Natural killer cell (primary cell): ENCODE results near the gene HHAT. TPM values are rescaled to one million over a fixed set of nuclear protein-coding genes. Genes with fewer than 3 reads are reported as not detected.

Source experiments
- ATAC-seq, 3 donors: fragments of 150-1000 bp in 2 of 3; fragments of 200-7000 bp in 1 of 3; cut with Tn5 transposase; 1 replicate in 1 of 3; 2 replicates in 2 of 3; pipeline ENCODE4 v1.10.0; 2021; ENCODE audit warnings: mild to moderate bottlenecking in 2 of 3, moderate library complexity in 2 of 3
- DNase-seq, 2 donors: peaks; one replicate each; pipeline versions ENCODE4 v3.0.0 to v3.0.0-alpha.2; 2013 to 2021; ENCODE audit warnings: mixed read lengths in 1 of 2
- H3K27ac ChIP-seq: one replicate; pipeline ENCODE4 v1.5.1; 2013; ENCODE audit warnings: mild to moderate bottlenecking, low read length
- H3K27me3 ChIP-seq: one replicate; pipeline ENCODE4 v1.6.1; 2013; ENCODE audit warnings: low read length; ENCODE audit not compliant: control insufficient read depth, insufficient read depth
- H3K36me3 ChIP-seq: one replicate; pipeline ENCODE4 v1.6.1; 2013; ENCODE audit warnings: low read length; ENCODE audit not compliant: control insufficient read depth, insufficient read depth
- H3K4me1 ChIP-seq: one replicate; pipeline ENCODE4 v1.6.1; 2013; ENCODE audit warnings: low read length; ENCODE audit not compliant: control insufficient read depth, insufficient read depth
- H3K4me3 ChIP-seq: one replicate; pipeline ENCODE4 v1.5.1; 2013; ENCODE audit warnings: low read length
- H3K9me3 ChIP-seq: one replicate; pipeline ENCODE4 v1.6.1; 2013; ENCODE audit warnings: low read length; ENCODE audit not compliant: control insufficient read depth, insufficient read depth
- H3K27ac Mint-ChIP-seq, 2 donors: one replicate each; pipeline ENCODE4 v1.8.0; 2022; ENCODE audit warnings: mild to moderate bottlenecking in 2 of 2, mixed read lengths in 2 of 2, moderate library complexity in 1 of 2
- H3K27me3 Mint-ChIP-seq, 2 donors: one replicate each; pipeline ENCODE4 v1.8.0; 2022; ENCODE audit warnings: low read depth in 2 of 2, mixed read lengths in 2 of 2
- H3K36me3 Mint-ChIP-seq: one replicate; pipeline ENCODE4 v1.8.0; 2022; ENCODE audit warnings: mixed read lengths
- H3K4me1 Mint-ChIP-seq, 2 donors: one replicate each; pipeline ENCODE4 v1.8.0; 2022; ENCODE audit warnings: mixed read lengths in 2 of 2
- H3K4me3 Mint-ChIP-seq: one replicate; pipeline ENCODE4 v1.8.0; 2022; ENCODE audit warnings: mild to moderate bottlenecking, moderate library complexity, mixed read lengths
- H3K9me3 Mint-ChIP-seq, 2 donors: one replicate each; pipeline ENCODE4 v1.8.0; 2022; ENCODE audit warnings: mixed read lengths in 2 of 2
- CTCF ChIP-seq: fragments of 200-600 bp; IDR thresholded peaks from one replicate; pipeline ENCODE4 v1.8.0; 2022; ENCODE audit warnings: antibody characterized with exemption
- WGBS: methylation state at CpG from one replicate; pipeline ENCODE4 v1.1.7; 2013; ENCODE audit warnings: missing lambda C conversion rate; ENCODE audit not compliant: insufficient coverage; 5-methylcytosine and 5-hydroxymethylcytosine counted together
- intact Hi-C: fragments of 100-400 bp; cut with micrococcal nuclease; formaldehyde crosslinking; loops from one replicate; pipeline ENCODE4 v1.14.2; 2022
- total RNA-seq, 4 donors: library from RNA; stranded (reverse); fragments of 120-200 nt in 1 of 4; gene quantifications; one replicate each; pipeline versions ENCODE4 v1.2.3 to v1.2.4, GENCODE V29; 2013 to 2022

The HHAT gene
- total RNA-seq, 3 donors from 2014 or later (not counting 1 experiment from before 2014, with no cell fraction given), result 0.79 to 1.1 (median 0.82) TPM

GRCh38 chr1:210556475-210556874, 227.8 kb downstream of the HHAT start:
- H3K36me3 ChIP-seq, result no peaks in the 10 kb centered on the region
- H3K4me3 ChIP-seq, result no peak overlapping the region
- no peak for DNase-seq
- H3K27ac ChIP-seq, result no peak overlapping the region
- intact Hi-C loops, result no loop called here
- Mint-ChIP-seq H3K4me1 (peaks cover 0 to 6% of the 10 kb centered on the region in 2 donors), H3K4me3 (no peak overlapping the region), H3K27me3 (peaks cover 0 to 5% of the 10 kb centered on the region in 2 donors), H3K36me3 (no peaks in the 10 kb centered on the region), H3K9me3 (no peaks in the 10 kb centered on the region), H3K27ac (no peak overlapping the region)
- no peaks in the 10 kb centered on the region for H3K27me3 ChIP-seq
- ATAC-seq, result no peak
- 89% methylated on average over 1 of the region's 1 CpG for WGBS
- no peak for TF ChIP-seq CTCF
- H3K9me3 ChIP-seq, result no peaks in the 10 kb centered on the region
- H3K4me1 ChIP-seq, result no peaks in the 10 kb centered on the region

- no peaks in the 10 kb centered on the region for H3K4me1 Mint-ChIP-seq
- Histone ChIP-seq H3K9me3 (no peaks in the 10 kb centered on the region), H3K27me3 (no peaks in the 10 kb centered on the region), H3K4me3 (no peak overlapping the region), H3K36me3 (no peaks in the 10 kb centered on the region), H3K27ac (no peak overlapping the region), H3K4me1 (no peaks in the 10 kb centered on the region)
- peaks cover 0 to 5% of the 10 kb centered on the region in 2 donors for H3K27me3 Mint-ChIP-seq
- 90% methylated on average over 5 of the region's 7 CpGs for WGBS
- TF ChIP-seq CTCF, result no peak
- H3K27ac Mint-ChIP-seq, result no peak overlapping the region
- intact Hi-C loops, result no loop called here
- ATAC-seq (no peak), DNase-seq (no peak)
- no peak overlapping the region for H3K4me3 Mint-ChIP-seq
- no peaks in the 10 kb centered on the region for H3K9me3 Mint-ChIP-seq
- H3K36me3 Mint-ChIP-seq, result no peaks in the 10 kb centered on the region
Measured at GRCh38 chr1:210557426-210558077, 228.8 kb downstream of the HHAT start.

- DNase-seq (no peak), ATAC-seq (no peak)
- Mint-ChIP-seq H3K4me1 (no peaks in the 10 kb centered on the region), H3K36me3 (no peaks in the 10 kb centered on the region), H3K27ac (no peak overlapping the region), H3K4me3 (no peak overlapping the region), H3K27me3 (peaks cover 0 to 5% of the 10 kb centered on the region in 2 donors), H3K9me3 (no peaks in the 10 kb centered on the region)
- Histone ChIP-seq H3K4me1 (no peaks in the 10 kb centered on the region), H3K4me3 (no peak overlapping the region), H3K36me3 (no peaks in the 10 kb centered on the region), H3K9me3 (no peaks in the 10 kb centered on the region), H3K27me3 (no peaks in the 10 kb centered on the region), H3K27ac (no peak overlapping the region)
- WGBS, result 44% methylated on average over 1 of the region's 1 CpG
- intact Hi-C loops, result no loop called here
- TF ChIP-seq CTCF, result no peak
Measured at GRCh38 chr1:210558302-210558701, 229.6 kb downstream of the HHAT start.

GRCh38 chr1:210565306-210565705, 236.6 kb downstream of the HHAT start:
- H3K4me1 Mint-ChIP-seq, result no peaks in the 10 kb centered on the region
- whole genome bisulfite sequencing, result 69% methylated on average over 2 of the region's 2 CpGs
- H3K9me3 Mint-ChIP-seq, result no peaks in the 10 kb centered on the region
- H3K27ac Mint-ChIP-seq, result no peak overlapping the region
- DNase-seq (no peak), ATAC-seq (no peak)
- no peak overlapping the region for H3K4me3 ChIP-seq
- intact Hi-C loops, result no loop called here
- TF ChIP-seq CTCF, result no peak
- H3K36me3 Mint-ChIP-seq, result no peaks in the 10 kb centered on the region
- no peaks in the 10 kb centered on the region for H3K36me3 ChIP-seq
- H3K27me3 Mint-ChIP-seq, result peaks cover 0 to 5% of the 10 kb centered on the region in 2 donors
- no peaks in the 10 kb centered on the region for H3K27me3 ChIP-seq
- H3K4me1 ChIP-seq, result no peaks in the 10 kb centered on the region
- no peak overlapping the region for H3K4me3 Mint-ChIP-seq
- no peaks in the 10 kb centered on the region for H3K9me3 ChIP-seq
- H3K27ac ChIP-seq, result no peak overlapping the region
